Calu3 (cell line): ENCODE data around the gene PDLIM3. TPM values are rescaled to one million over a fixed set of nuclear protein-coding genes. Genes with fewer than 3 reads are reported as not detected.
"Not testable (repeated sequence)": the region's sequence is repeated elsewhere in the genome, so short reads cannot be mapped to it uniquely, and the experiment has no call there.

Source experiments
- BruUV-seq: library from RNA; stranded (reverse); fragments of 400-500 nt; replicated peaks from 2 replicates; lab custom pipeline; 2021; lab: Mats Ljungman, UMichigan
- CTCF ChIA-PET: fragments of 300-600 bp; sonication (Branson Sonifier 250); formaldehyde crosslinking; loops from one replicate; lab custom pipeline; 2022; ENCODE audit warnings: antibody characterized with exemption; lab: Charles Lee
- DNase-seq: peaks from one replicate; pipeline ENCODE4 v3.0.0; 2022
- H3K27ac Mint-ChIP-seq: one replicate; pipeline ENCODE4 v1.8.0; 2022; ENCODE audit warnings: mixed read lengths; ENCODE audit not compliant: unreplicated experiment
- H3K27me3 Mint-ChIP-seq: one replicate; pipeline ENCODE4 v1.8.0; 2022; ENCODE audit warnings: mixed read lengths; ENCODE audit not compliant: unreplicated experiment
- H3K36me3 Mint-ChIP-seq: one replicate; pipeline ENCODE4 v1.8.0; 2022; ENCODE audit warnings: mild to moderate bottlenecking, moderate library complexity, mixed read lengths; ENCODE audit not compliant: insufficient read depth, unreplicated experiment
- H3K4me1 Mint-ChIP-seq: one replicate; pipeline ENCODE4 v1.8.0; 2022; ENCODE audit warnings: mild to moderate bottlenecking, low read depth, mixed read lengths; ENCODE audit not compliant: unreplicated experiment
- H3K4me3 Mint-ChIP-seq: one replicate; pipeline ENCODE4 v1.8.0; 2022; ENCODE audit warnings: mild to moderate bottlenecking, low read depth, moderate library complexity, mixed read lengths; ENCODE audit not compliant: unreplicated experiment
- H3K9me3 Mint-ChIP-seq: one replicate; pipeline ENCODE4 v1.8.0; 2022; ENCODE audit warnings: low read depth, mixed read lengths; ENCODE audit not compliant: unreplicated experiment
- CTCF ChIP-seq: fragments of 200-600 bp; IDR thresholded peaks from one replicate; pipeline ENCODE4 v1.8.0; 2022; ENCODE audit warnings: antibody characterized with exemption; ENCODE audit not compliant: unreplicated experiment
- intact Hi-C: fragments of 100-400 bp; cut with micrococcal nuclease; formaldehyde crosslinking; loops from one replicate; pipeline ENCODE4 v1.10.0; 2022; ENCODE audit not compliant: unreplicated experiment
- total RNA-seq: library from RNA; stranded (reverse); gene quantifications from 2 replicates; pipeline ENCODE4 v1.2.3, GENCODE V29; 2022

Gene PDLIM3
- total RNA-seq, 1 experiment from 2014 or later: 0.50 TPM

- Mint-ChIP-seq H3K36me3 (no peaks in the 10 kb centered on the region), H3K27me3 (peaks cover 9% of the 10 kb centered on the region), H3K4me1 (peaks cover 8% of the 10 kb centered on the region), H3K4me3 (no peak overlapping the region), H3K27ac (no peak overlapping the region), H3K9me3 (no peaks in the 10 kb centered on the region)
- CTCF ChIA-PET: interaction anchor here (0.6 kb wide), 1 partner anchor 107 kb away, joined by 3 read pairs; no protein-coding TSS in a partner anchor
- TF ChIP-seq CTCF: no peak
- no peak for DNase-seq
- intact Hi-C loops: no loop called here
- no TSS peak for BruUV-seq
Measured at GRCh38 chr4:185512516-185512915, 22.8 kb downstream of the PDLIM3 start.

- H3K27ac Mint-ChIP-seq, H3K4me1 Mint-ChIP-seq, CTCF ChIA-PET, DNase-seq, intact Hi-C loops, H3K4me3 Mint-ChIP-seq, H3K36me3 Mint-ChIP-seq, H3K9me3 Mint-ChIP-seq, BruUV-seq, H3K27me3 Mint-ChIP-seq: not testable (repeated sequence)
Measured at GRCh38 chr4:185511243-185511642, 24.1 kb downstream of the PDLIM3 start.

GRCh38 chr4:185510806-185511205 is 24.5 kb downstream of the PDLIM3 start:
- DNase-seq: no peak
- no peaks in the 10 kb centered on the region for H3K9me3 Mint-ChIP-seq
- CTCF ChIA-PET: no interaction called here
- no peak for TF ChIP-seq CTCF
- no peak overlapping the region for H3K27ac Mint-ChIP-seq
- no peak overlapping the region for H3K4me3 Mint-ChIP-seq
- H3K36me3 Mint-ChIP-seq: no peaks in the 10 kb centered on the region
- intact Hi-C loops: no loop called here
- no TSS peak for BruUV-seq
- peaks cover 8% of the 10 kb centered on the region for H3K4me1 Mint-ChIP-seq
- H3K27me3 Mint-ChIP-seq: peaks cover 9% of the 10 kb centered on the region

GRCh38 chr4:185508181-185508580 is 27.1 kb downstream of the PDLIM3 start:
- Mint-ChIP-seq H3K27ac (no peak overlapping the region), H3K9me3 (no peaks in the 10 kb centered on the region), H3K4me3 (no peak overlapping the region), H3K27me3 (peaks cover 7% of the 10 kb centered on the region), H3K4me1 (peaks cover 8% of the 10 kb centered on the region), H3K36me3 (no peaks in the 10 kb centered on the region)
- no TSS peak for BruUV-seq
- intact Hi-C loops: no loop called here
- no peak for TF ChIP-seq CTCF
- CTCF ChIA-PET: no interaction called here
- peak; percentile 8 for DNase-seq

- intact Hi-C loops: no loop called here
- no TSS peak for BruUV-seq
- no peak for DNase-seq
- CTCF ChIA-PET: no interaction called here
- Mint-ChIP-seq H3K27ac (no peak overlapping the region), H3K36me3 (no peaks in the 10 kb centered on the region), H3K9me3 (no peaks in the 10 kb centered on the region), H3K4me3 (no peak overlapping the region), H3K27me3 (no peaks in the 10 kb centered on the region), H3K4me1 (peaks cover 8% of the 10 kb centered on the region)
- no peak for TF ChIP-seq CTCF
Measured at GRCh38 chr4:185506422-185506821, 28.9 kb downstream of the PDLIM3 start.
